NCI-H2196 (cell line): ENCODE results near the gene RS1.

Source experiments
- DNase-seq: peaks from one replicate; lab custom pipeline; 2025; ENCODE audit not compliant: unreplicated experiment; lab: John Stamatoyannopoulos, UW

Gene RS1

DNA sequence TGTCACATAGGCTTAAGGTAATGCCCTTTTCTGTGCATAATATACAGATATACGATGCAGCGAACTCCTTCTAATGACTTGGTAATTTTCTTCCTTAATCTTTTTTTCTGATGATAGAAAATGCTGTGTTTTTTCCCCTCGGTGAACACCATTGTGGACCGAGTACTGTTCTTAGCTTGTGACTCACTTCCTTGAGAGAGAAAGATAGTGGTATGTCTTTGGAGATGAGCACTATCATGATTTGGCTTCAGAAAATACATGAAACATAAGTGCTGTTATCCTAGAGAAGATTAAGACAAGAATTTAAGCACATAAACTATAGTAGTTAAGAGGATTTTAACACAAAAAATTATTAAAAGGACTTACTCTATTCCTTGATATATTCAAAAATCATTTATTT, 63.9 kb downstream of the RS1 start:
- no peak for DNase-seq

DNA sequence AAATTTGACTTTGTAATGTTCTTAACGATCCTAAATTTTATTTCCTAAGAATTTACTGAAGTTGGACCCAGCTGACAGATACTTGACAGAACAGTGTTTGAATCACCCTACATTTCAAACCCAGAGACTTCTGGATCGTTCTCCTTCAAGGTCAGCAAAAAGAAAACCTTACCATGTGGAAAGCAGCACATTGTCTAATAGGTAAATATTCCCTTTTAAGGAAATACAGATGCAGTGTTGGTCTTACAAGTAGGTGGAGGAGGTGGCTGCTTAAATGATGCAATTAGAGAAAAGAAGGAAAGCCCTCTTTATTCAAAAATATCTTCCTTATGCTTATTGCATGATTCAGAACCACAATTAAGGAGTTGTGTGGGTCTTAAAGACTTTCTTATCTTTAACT, 73.5 kb downstream of the RS1 start:
- no peak for DNase-seq

DNA sequence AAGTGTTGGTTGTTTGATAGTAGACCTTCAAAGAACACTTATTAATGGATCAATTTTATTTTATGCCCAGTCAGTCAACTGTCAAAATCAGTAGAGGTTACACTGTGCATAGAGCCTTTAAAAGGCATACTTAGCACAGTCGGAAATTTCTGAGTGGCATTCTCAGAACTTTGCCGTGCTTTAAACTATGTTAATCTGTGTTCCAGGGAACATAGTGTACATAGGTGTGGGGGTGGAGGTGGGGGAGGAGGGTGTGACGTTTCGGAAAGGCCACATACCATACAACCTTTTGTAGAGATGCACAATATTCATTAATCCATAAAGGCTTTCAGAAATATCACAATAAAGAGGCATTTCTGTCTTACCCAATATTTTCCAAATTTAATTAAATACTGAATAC, 75.8 kb downstream of the RS1 start:
- no peak for DNase-seq

DNA sequence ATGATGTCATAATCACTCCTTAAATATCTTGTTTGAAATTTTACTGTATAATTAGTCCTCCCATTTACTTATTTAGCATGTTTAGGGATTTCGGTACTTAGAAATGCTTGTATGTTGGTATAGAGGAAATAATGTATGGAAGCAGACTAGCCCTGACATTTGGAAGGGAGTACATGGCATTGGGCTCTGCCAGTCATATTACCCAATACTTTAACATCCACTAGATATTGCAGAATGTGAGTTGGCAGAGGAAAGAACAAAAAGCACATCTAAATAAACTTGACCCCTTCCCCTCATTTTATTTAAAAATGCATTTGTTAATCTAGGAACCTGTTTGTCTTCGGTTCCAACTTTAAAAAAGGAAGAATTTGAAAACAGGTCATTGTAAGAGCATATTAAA, 77.8 kb downstream of the RS1 start:
- DNase-seq = no peak

DNA sequence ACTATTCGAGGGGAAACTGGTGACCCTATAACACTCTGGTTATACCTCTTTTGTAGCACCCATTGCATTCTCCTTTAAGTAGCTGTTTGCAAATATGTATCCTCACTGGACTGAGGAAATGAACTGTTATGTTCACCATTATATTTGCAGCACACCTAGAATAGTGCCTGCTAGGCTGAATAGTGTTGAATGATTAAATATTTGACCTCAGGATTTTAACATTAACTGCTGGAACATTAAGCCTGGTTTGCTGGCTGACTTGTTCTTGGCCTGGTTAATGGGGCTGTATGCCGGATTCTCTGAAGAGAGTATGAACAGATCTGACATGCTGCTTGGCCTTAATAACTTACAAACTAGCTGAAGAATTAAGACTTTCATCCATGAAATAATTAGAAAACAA, 80.1 kb downstream of the RS1 start:
- DNase-seq = no peak
